Sigmoid colon (tissue), 7 donors: ENCODE results near the gene ZNF765. TPM values are rescaled to one million over a fixed set of nuclear protein-coding genes. Genes with fewer than 3 reads are reported as not detected.
"Not testable (repeated sequence)": the region's sequence is repeated elsewhere in the genome, so short reads cannot be mapped to it uniquely, and the experiment has no call there.

Experiments used
- DNase-seq: peaks from one replicate; pipeline ENCODE4 v3.0.0-alpha.2; 2019
- H3K27ac ChIP-seq, 4 donors: fragments of 200-600 bp; sonication (generic); one replicate each; pipeline ENCODE4 v1.5.1; 2016 to 2019; ENCODE audit warnings: mild to moderate bottlenecking in 1 of 4
- H3K27me3 ChIP-seq, 3 donors: fragments of 200-600 bp; sonication (generic); one replicate each; pipeline ENCODE4 v1.5.1; 2019; ENCODE audit warnings: mild to moderate bottlenecking in 1 of 3
- H3K36me3 ChIP-seq, 4 donors: fragments of 200-600 bp; sonication (generic); one replicate each; pipeline ENCODE4 v1.5.1; 2016 to 2019
- H3K4me1 ChIP-seq, 4 donors: fragments of 200-600 bp; sonication (generic); one replicate each; pipeline ENCODE4 v1.5.1; 2017 to 2019
- H3K4me3 ChIP-seq, 4 donors: fragments of 200-600 bp; sonication (generic); one replicate each; pipeline ENCODE4 v1.5.1; 2017 to 2019; ENCODE audit warnings: mild to moderate bottlenecking in 2 of 4, moderate library complexity in 1 of 4
- H3K9me3 ChIP-seq, 4 donors: fragments of 200-600 bp in 3 of 4; sonication (generic) in 3 of 4; one replicate each; pipeline versions ENCODE4 v1.5.1 to v1.6.1; 2013 to 2019
- CTCF ChIP-seq, 4 experiments: fragments of 450-650 bp in 3 of 4; fragments of 200-600 bp in 1 of 4; IDR thresholded peaks; one replicate each; pipeline ENCODE4 v1.5.1; 2016 to 2019; ENCODE audit warnings: antibody characterized with exemption in 4 of 4, mild to moderate bottlenecking in 3 of 4, moderate library complexity in 2 of 4
- EP300 ChIP-seq, 4 donors: sonication (generic); formaldehyde crosslinking; IDR thresholded peaks; one replicate each; pipeline ENCODE4 v1.6.1; 2017; ENCODE audit warnings: antibody characterized with exemption in 4 of 4
- POLR2A ChIP-seq, 2 donors: fragments of 450-650 bp; IDR thresholded peaks; one replicate each; pipeline ENCODE4 v1.6.1; 2016; ENCODE audit warnings: antibody characterized with exemption in 2 of 2, mild to moderate bottlenecking in 2 of 2, moderate library complexity in 2 of 2
- POLR2AphosphoS5 ChIP-seq, 4 donors: sonication (generic); formaldehyde crosslinking; IDR thresholded peaks; one replicate each; pipeline ENCODE4 v1.6.1; 2017; ENCODE audit warnings: antibody characterized with exemption in 4 of 4
- WGBS, 2 donors: extraction: QIAGEN DNeasy Blood & Tissue Kit; methylation state at CpG; one replicate each; pipeline ENCODE4 v1.1.7; 2013; 5-methylcytosine and 5-hydroxymethylcytosine counted together
- intact Hi-C: fragments of 100-400 bp; cut with DNase I; formaldehyde crosslinking; loops from one replicate; pipeline ENCODE4 v1.15.1; 2023
- polyA plus RNA-seq, 3 donors: library from polyadenylated mRNA; stranded (reverse); fragments of 200-250 nt; gene quantifications; one replicate each; pipeline ENCODE4 v1.2.3, GENCODE V29; 2013
- total RNA-seq, 4 donors: library from RNA; depleted of rRNA; stranded (reverse); fragments of >200 nt; gene quantifications; one replicate each; pipeline ENCODE4 v1.1.0, GENCODE V29; 2016
- donor health status: healthy with polysubstance abuse.
- donor health status: Bipolar disorder and iron deficiency.
- donor health status: healthy.

The ZNF765 gene
- total and polyA plus RNA-seq, 7 donors: 3.5 to 13.0 (median 6.2) TPM

GRCh38 chr19:53431399-53432087 lies 36.6 kb downstream of the ZNF765 start, which contains the start of gene ZNF761:
Gene ZNF761 (plus strand): TSS chr19:53431984. CDS start chr19:53447269, 15,285 bp downstream.
- H3K9me3 ChIP-seq: peaks cover 0 to 4% (median 0%) of the 10 kb centered on the region in 4 donors
- no peak for TF ChIP-seq EP300 (IDR thresholded peaks at IDR 0.05)
- peak; percentile 90 to 92 (median 91) for TF ChIP-seq POLR2AphosphoS5 (IDR thresholded peaks at IDR 0.05)
- peak; percentile 33 to 45 (median 40) for TF ChIP-seq CTCF (IDR thresholded peaks at IDR 0.05)
- peak; percentile 45 to 72 for TF ChIP-seq POLR2A (IDR thresholded peaks at IDR 0.05)
- H3K27me3 ChIP-seq: no peaks in the 10 kb centered on the region
- intact Hi-C loops: loop anchor here (2.0 to 5.0 kb wide), 2 partner anchors 36 to 81 kb away; partner anchors contain the start of gene ZNF813
- 3 to 5% methylated on average over 46 of the region's 46 CpGs for WGBS, 2 donors
- peaks cover 0 to 10% (median 7%) of the 10 kb centered on the region in 4 donors for H3K4me1 ChIP-seq
- peaks cover 0 to 13% (median 3%) of the 10 kb centered on the region in 4 donors for H3K36me3 ChIP-seq
- peak; percentile 97 for DNase-seq
- peak within 1 kb of the TSS; percentile 60 to 71 (median 64) for H3K4me3 ChIP-seq
- peak within 1 kb of the TSS; percentile 63 to 79 (median 72) for H3K27ac ChIP-seq

GRCh38 chr19:53432088-53432661 lies 37.2 kb downstream of the ZNF765 start:
- peak overlapping the region; percentile 60 to 71 (median 64) for H3K4me3 ChIP-seq
- H3K27ac ChIP-seq: peak overlapping the region; percentile 63 to 79 (median 72)
- no peaks in the 10 kb centered on the region for H3K27me3 ChIP-seq
- DNase-seq: peak; percentile 76
- peaks cover 0 to 10% (median 7%) of the 10 kb centered on the region in 4 donors for H3K4me1 ChIP-seq
- TF ChIP-seq POLR2AphosphoS5 (IDR thresholded peaks at IDR 0.05): no peak
- no peak for TF ChIP-seq CTCF (IDR thresholded peaks at IDR 0.05)
- TF ChIP-seq POLR2A (IDR thresholded peaks at IDR 0.05): peak in 1 of 2 donors; percentile 5
- TF ChIP-seq EP300 (IDR thresholded peaks at IDR 0.05): no peak
- WGBS, 2 donors: 0 to 1% methylated on average over 30 of the region's 30 CpGs
- intact Hi-C loops: loop anchor here (5.0 kb wide), 1 partner anchor 35 kb away; the partner anchor contains the start of gene ZNF813
- peaks cover 0 to 4% (median 0%) of the 10 kb centered on the region in 4 donors for H3K9me3 ChIP-seq
- peaks cover 0 to 13% (median 3%) of the 10 kb centered on the region in 4 donors for H3K36me3 ChIP-seq

- H3K27me3 ChIP-seq, H3K4me3 ChIP-seq, H3K4me1 ChIP-seq, DNase-seq, H3K27ac ChIP-seq, intact Hi-C loops: not testable (repeated sequence)
- 82 to 86% methylated on average over 2 of the region's 2 CpGs for WGBS, 2 donors
- H3K36me3 ChIP-seq: peaks cover 0 to 55% (median 16%) of the 10 kb centered on the region in 4 donors
- peaks cover 3 to 37% (median 4%) of the 10 kb centered on the region in 4 donors for H3K9me3 ChIP-seq
Measured at GRCh38 chr19:53443809-53444208, 48.9 kb downstream of the ZNF765 start.

- H3K27ac ChIP-seq, H3K4me3 ChIP-seq, H3K4me1 ChIP-seq, intact Hi-C loops, H3K27me3 ChIP-seq, DNase-seq: not testable (repeated sequence)
- 89 to 96% methylated on average over 5 of the region's 5 CpGs for WGBS, 2 donors
- peaks cover 3 to 33% (median 4%) of the 10 kb centered on the region in 4 donors for H3K9me3 ChIP-seq
- peaks cover 0 to 71% (median 29%) of the 10 kb centered on the region in 4 donors for H3K36me3 ChIP-seq
Measured at GRCh38 chr19:53447196-53447595, 52.2 kb downstream of the ZNF765 start.

GRCh38 chr19:53455828-53456227 lies 60.9 kb downstream of the ZNF765 start:
- 92 to 98% methylated on average over 9 of the region's 9 CpGs for WGBS, 2 donors
- Histone ChIP-seq H3K9me3 (peaks cover 2 to 55% (median 11%) of the 10 kb centered on the region in 4 donors), H3K36me3 (peaks cover 9 to 49% (median 34%) of the 10 kb centered on the region in 4 donors)

GRCh38 chr19:53460131-53460721 lies 65.3 kb downstream of the ZNF765 start:
- H3K4me3 ChIP-seq, DNase-seq, H3K27ac ChIP-seq, intact Hi-C loops, H3K4me1 ChIP-seq, H3K36me3 ChIP-seq: not testable (repeated sequence)
- Histone ChIP-seq H3K27me3 (peaks cover 0 to 23% (median 0%) of the 10 kb centered on the region in 3 donors), H3K9me3 (peaks cover 0 to 34% (median 13%) of the 10 kb centered on the region in 4 donors)
- 55 to 78% methylated on average over 11 of the region's 11 CpGs for WGBS, 2 donors

More at GRCh38 chr19:53455828-53456227, 60.9 kb downstream of the ZNF765 start:
- Histone ChIP-seq H3K27ac (no peak overlapping the region), H3K4me3 (no peak overlapping the region), H3K4me1 (no peaks in the 10 kb centered on the region), H3K27me3 (no peaks in the 10 kb centered on the region)
- intact Hi-C loops: no loop called here
- TF ChIP-seq POLR2AphosphoS5 (IDR thresholded peaks at IDR 0.05): no peak
- TF ChIP-seq EP300 (IDR thresholded peaks at IDR 0.05): no peak
- no peak for TF ChIP-seq CTCF (IDR thresholded peaks at IDR 0.05)
- TF ChIP-seq POLR2A (IDR thresholded peaks at IDR 0.05): no peak
- no peak for DNase-seq
